ENCODE data around the gene PIGBOS1. TPM values are rescaled to one million over a fixed set of nuclear protein-coding genes. Genes with fewer than 3 reads are reported as not detected.

PIGBOS1 gene
- 6.3 TPM for total RNA-seq
- long read RNA-seq, partial matches to known transcripts: 0 of 8 reads
- long read RNA-seq, other reads (novel, unspliced or antisense): 3 of 8 reads

GRCh38 chr15:55318588-55319494, at the start of gene PIGBOS1, which contains the start of gene PIGB:
PIGBOS1 (minus strand) TSS chr15:55319123; CDS start chr15:55317792, 1,331 bp downstream.
PIGB (plus strand) TSS chr15:55319222; CDS start chr15:55319251, 29 bp downstream.
- intact Hi-C loops (cut with micrococcal nuclease): no loop called here
- ATAC-seq (peak; percentile 99), DNase-seq (peak; percentile 87)

- no peak for ATAC-seq
- intact Hi-C loops (cut with micrococcal nuclease): no loop called here
These were observed 48.1 kb upstream of the PIGBOS1 start for GRCh38 chr15:55366981-55367380.

GRCh38 chr15:55362641-55363040, 43.7 kb upstream of the PIGBOS1 start:
- DNase-seq: no peak

More at GRCh38 chr15:55366981-55367380, 48.1 kb upstream of the PIGBOS1 start:
- DNase-seq: no peak

GRCh38 chr15:55361048-55361447, 42.1 kb upstream of the PIGBOS1 start:
- no peak for DNase-seq
- ATAC-seq: no peak
- intact Hi-C loops (cut with micrococcal nuclease): no loop called here

More at GRCh38 chr15:55362641-55363040, 43.7 kb upstream of the PIGBOS1 start:
- intact Hi-C loops (cut with micrococcal nuclease): no loop called here
- ATAC-seq: no peak

GRCh38 chr15:55360256-55360655, 41.3 kb upstream of the PIGBOS1 start:
- ATAC-seq (no peak), DNase-seq (no peak)
- intact Hi-C loops (cut with micrococcal nuclease): no loop called here

GRCh38 chr15:55358471-55358870, 39.5 kb upstream of the PIGBOS1 start:
- intact Hi-C loops (cut with micrococcal nuclease): no loop called here
- no peak for DNase-seq
- no peak for ATAC-seq

- no peak for DNase-seq
- intact Hi-C loops (cut with micrococcal nuclease): no loop called here
- no peak for ATAC-seq
These were observed 38.9 kb upstream of the PIGBOS1 start for GRCh38 chr15:55357774-55358173.

GRCh38 chr15:55356985-55357585, 38.2 kb upstream of the PIGBOS1 start:
- DNase-seq (no peak), ATAC-seq (no peak)
- intact Hi-C loops (cut with micrococcal nuclease): no loop called here

- ATAC-seq (no peak), DNase-seq (no peak)
- intact Hi-C loops (cut with micrococcal nuclease): no loop called here
These were observed 34.1 kb upstream of the PIGBOS1 start for GRCh38 chr15:55353025-55353424.

- ATAC-seq (no peak), DNase-seq (no peak)
- intact Hi-C loops (cut with micrococcal nuclease): no loop called here
These were observed 30.4 kb upstream of the PIGBOS1 start for GRCh38 chr15:55349282-55349681.

GRCh38 chr15:55348281-55348778, 29.4 kb upstream of the PIGBOS1 start:
- ATAC-seq (no peak), DNase-seq (no peak)
- intact Hi-C loops (cut with micrococcal nuclease): no loop called here

- ATAC-seq: peak; percentile 37
These were observed 25.3 kb upstream of the PIGBOS1 start for GRCh38 chr15:55344206-55344605.

GRCh38 chr15:55343168-55343567, 24.2 kb upstream of the PIGBOS1 start:
- DNase-seq (no peak), ATAC-seq (no peak)
- intact Hi-C loops (cut with micrococcal nuclease): no loop called here

More at GRCh38 chr15:55344206-55344605, 25.3 kb upstream of the PIGBOS1 start:
- intact Hi-C loops (cut with micrococcal nuclease): no loop called here
- no peak for DNase-seq

GRCh38 chr15:55337160-55337559, 18.2 kb upstream of the PIGBOS1 start:
- ATAC-seq: no peak
- no peak for DNase-seq
- intact Hi-C loops (cut with micrococcal nuclease): no loop called here

GRCh38 chr15:55334997-55335396, 16.1 kb upstream of the PIGBOS1 start:
- ATAC-seq (no peak), DNase-seq (no peak)
- intact Hi-C loops (cut with micrococcal nuclease): no loop called here

GRCh38 chr15:55334371-55334770, 15.4 kb upstream of the PIGBOS1 start:
- ATAC-seq: no peak
- intact Hi-C loops (cut with micrococcal nuclease): no loop called here

GRCh38 chr15:55327387-55327786, 8.5 kb upstream of the PIGBOS1 start:
- intact Hi-C loops (cut with micrococcal nuclease): no loop called here
- ATAC-seq: no peak

More at GRCh38 chr15:55334371-55334770, 15.4 kb upstream of the PIGBOS1 start:
- DNase-seq: no peak

GRCh38 chr15:55322467-55322866, 3.5 kb upstream of the PIGBOS1 start:
- intact Hi-C loops (cut with micrococcal nuclease): no loop called here
- ATAC-seq (no peak), DNase-seq (no peak)

More at GRCh38 chr15:55327387-55327786, 8.5 kb upstream of the PIGBOS1 start:
- no peak for DNase-seq

- no peak for ATAC-seq
- no peak for DNase-seq
- intact Hi-C loops (cut with micrococcal nuclease): no loop called here
These were observed 2.0 kb upstream of the PIGBOS1 start for GRCh38 chr15:55320963-55321362.

- ATAC-seq (no peak), DNase-seq (no peak)
- intact Hi-C loops (cut with micrococcal nuclease): no loop called here
These were observed 1.3 kb upstream of the PIGBOS1 start for GRCh38 chr15:55320238-55320550.
